HG02970 (cell line): ENCODE results near the gene COPB1.

Source experiments
- ATAC-seq: cut with Tn5 transposase; IDR thresholded peaks from one replicate; pipeline ENCODE4 v1.9.1; 2021; ENCODE audit warnings: mild to moderate bottlenecking, moderate library complexity, moderate number of reproducible peaks; ENCODE audit not compliant: unreplicated experiment, low FRiP score

COPB1 gene

GRCh38 chr11:14513800-14514199 lies 14.2 kb upstream of the COPB1 start:
- no peak for ATAC-seq

- ATAC-seq, result no peak
These were observed 6.9 kb upstream of the COPB1 start for GRCh38 chr11:14506532-14506931.

GRCh38 chr11:14503023-14503422 lies 3.4 kb upstream of the COPB1 start:
- ATAC-seq, result no peak

- ATAC-seq, result no peak
These were observed 2.4 kb upstream of the COPB1 start for GRCh38 chr11:14502039-14502438.

- peak; percentile 48 for ATAC-seq
These were observed 605 bp upstream of the COPB1 start for GRCh38 chr11:14500181-14500651.

GRCh38 chr11:14499178-14499559 lies 442 bp downstream of the COPB1 start:
- ATAC-seq, result no peak

- ATAC-seq, result no peak
These were observed 18.9 kb downstream of the COPB1 start for GRCh38 chr11:14480716-14481115.

GRCh38 chr11:14471127-14471526 lies 28.5 kb downstream of the COPB1 start:
- ATAC-seq, result no peak

GRCh38 chr11:14463623-14464022 lies 36.0 kb downstream of the COPB1 start:
- ATAC-seq, result no peak

GRCh38 chr11:14460147-14460546 lies 39.5 kb downstream of the COPB1 start:
- ATAC-seq, result no peak

- no peak for ATAC-seq
These were observed 41.2 kb downstream of the COPB1 start for GRCh38 chr11:14458377-14458776.

GRCh38 chr11:14455648-14456430 lies 43.8 kb downstream of the COPB1 start:
- ATAC-seq, result no peak

GRCh38 chr11:14454861-14455632 lies 44.6 kb downstream of the COPB1 start:
- ATAC-seq, result no peak

GRCh38 chr11:14451825-14452224 lies 47.8 kb downstream of the COPB1 start:
- ATAC-seq, result no peak

- ATAC-seq, result no peak
These were observed 50.3 kb downstream of the COPB1 start for GRCh38 chr11:14449302-14449714.

GRCh38 chr11:14448240-14448639 lies 51.4 kb downstream of the COPB1 start:
- ATAC-seq, result no peak

- no peak for ATAC-seq
These were observed 52.9 kb downstream of the COPB1 start for GRCh38 chr11:14446701-14447169.

GRCh38 chr11:14445542-14446530 lies 53.8 kb downstream of the COPB1 start:
- ATAC-seq, result no peak

- no peak for ATAC-seq
These were observed 55.0 kb downstream of the COPB1 start for GRCh38 chr11:14444441-14445189.

- ATAC-seq, result no peak
These were observed 56.0 kb downstream of the COPB1 start for GRCh38 chr11:14443638-14444037.
